GM18508 (cell line): Measurements from ENCODE around the gene NCKAP5L.

Experiments
- ATAC-seq: cut with Tn5 transposase; IDR thresholded peaks from one replicate; pipeline ENCODE4 v1.9.1; 2021; ENCODE audit warnings: moderate number of reproducible peaks; ENCODE audit not compliant: insufficient read depth, unreplicated experiment

NCKAP5L gene

DNA sequence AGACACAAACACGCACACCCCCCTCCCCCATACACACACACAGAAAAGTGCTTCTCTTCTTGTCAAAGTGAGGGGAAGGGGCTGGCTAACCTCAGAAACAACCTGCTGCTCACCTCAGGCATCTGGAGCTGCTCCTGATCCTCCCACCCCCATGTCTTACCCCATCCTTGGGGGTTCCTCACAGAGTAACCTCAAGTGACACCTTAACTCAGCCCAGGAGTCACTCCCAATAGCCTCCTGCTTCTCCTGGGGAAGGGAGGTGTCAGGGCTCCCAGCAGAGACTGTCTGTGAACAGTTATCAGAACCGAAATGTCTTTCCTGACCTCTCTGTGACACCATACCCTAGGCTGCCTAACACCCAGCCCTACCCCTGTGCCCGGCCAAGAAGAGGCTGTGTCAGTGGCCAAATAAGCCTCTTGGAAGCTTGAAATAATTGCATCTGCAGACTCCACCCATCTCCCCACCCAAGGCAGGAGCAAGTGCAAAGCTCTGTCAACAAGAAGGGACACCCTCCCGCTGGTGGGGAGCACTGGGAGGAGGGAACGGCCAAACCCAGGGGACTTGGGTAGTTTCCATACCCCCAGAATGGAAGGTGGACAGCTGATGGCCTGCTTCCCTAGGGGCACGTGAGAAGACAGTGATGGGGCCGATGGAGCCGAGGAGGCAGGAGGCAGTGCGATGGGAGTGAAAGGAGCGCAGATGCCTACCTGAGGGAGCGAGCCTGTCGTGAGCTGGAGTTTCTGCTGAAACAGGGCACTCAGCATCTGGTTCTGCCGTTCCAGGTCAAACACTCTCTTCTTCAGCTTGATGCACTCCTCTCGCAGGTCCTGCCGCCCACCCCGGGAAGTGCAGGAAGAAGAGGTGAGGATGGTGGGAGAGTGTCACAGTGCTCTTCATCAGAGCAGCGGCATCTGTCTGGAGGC, 26.8 kb downstream of the NCKAP5L start:
- ATAC-seq, result no peak

DNA sequence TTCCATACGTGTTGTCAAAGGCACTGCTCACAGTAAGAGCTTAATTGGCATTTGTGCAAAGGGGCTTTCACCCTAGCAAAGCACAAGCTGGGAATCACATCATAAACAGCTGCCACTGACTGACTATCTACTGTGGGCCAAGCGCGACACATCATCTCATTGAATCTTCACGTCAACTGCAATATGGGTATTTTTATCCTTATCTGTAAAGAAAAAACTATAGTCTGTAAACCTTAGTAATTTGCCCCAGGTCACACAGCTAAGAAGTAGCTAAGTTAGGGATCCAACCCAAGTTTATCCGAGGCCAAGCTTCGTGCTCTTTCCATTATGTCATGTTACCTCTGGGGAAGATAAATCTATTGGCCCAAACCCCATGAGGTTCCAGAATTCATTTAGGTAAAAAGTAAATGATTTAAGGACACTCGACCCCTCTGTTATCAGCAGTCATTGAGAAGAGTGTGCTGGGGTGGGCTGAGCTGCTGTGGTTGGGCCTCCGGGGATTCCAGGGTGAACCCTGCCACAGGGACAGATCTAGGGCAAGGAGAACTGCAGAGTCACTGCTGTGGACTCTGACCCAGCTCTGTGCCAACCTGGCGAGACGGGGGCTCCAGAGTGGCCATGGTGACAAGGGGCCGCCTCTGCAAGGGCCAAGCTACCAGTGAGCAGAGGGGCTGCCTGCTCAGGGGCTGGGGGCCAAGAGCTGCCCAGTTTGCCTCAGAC, 27.6 kb downstream of the NCKAP5L start:
- ATAC-seq, result no peak

DNA sequence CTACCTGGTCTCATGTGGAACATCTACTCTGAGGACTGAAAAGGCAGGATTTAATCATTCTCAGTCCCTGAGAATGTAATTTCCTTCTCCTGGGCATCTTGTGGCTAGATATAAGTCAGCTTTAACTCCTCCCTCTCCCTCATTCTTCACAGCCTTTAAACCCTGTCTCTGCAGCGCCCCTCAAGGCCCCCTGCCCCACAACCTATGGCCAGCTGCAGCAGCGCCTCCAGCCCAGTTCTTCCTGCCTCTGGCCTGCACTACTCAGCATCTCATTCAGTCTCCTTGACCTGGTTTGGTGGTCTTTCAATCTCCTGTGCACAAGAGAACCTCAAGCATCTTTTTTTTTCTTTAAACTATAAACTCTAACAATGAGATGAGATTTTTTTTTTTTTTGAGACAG, 29.3 kb downstream of the NCKAP5L start:
- no peak for ATAC-seq

DNA sequence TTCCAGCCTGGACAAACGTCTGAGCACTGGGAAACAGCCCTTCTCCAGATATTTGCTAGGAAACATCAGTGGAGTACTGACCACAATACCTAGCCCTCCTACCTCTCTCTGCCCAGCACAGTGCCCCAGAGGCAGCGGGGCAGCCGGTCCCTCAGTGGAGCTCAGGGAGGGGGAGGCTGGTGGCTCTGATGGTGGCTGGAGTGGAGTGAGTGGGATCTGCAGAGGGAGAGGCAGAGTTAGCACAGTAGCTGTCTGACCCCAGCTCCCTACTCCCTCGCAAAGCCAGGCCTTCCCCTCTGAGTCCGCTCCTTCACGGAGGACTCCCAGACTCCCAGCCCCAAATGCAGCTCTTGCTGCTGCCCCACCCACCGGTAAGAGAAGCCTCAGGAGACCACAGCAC, 30.0 kb downstream of the NCKAP5L start:
- ATAC-seq, result no peak

DNA sequence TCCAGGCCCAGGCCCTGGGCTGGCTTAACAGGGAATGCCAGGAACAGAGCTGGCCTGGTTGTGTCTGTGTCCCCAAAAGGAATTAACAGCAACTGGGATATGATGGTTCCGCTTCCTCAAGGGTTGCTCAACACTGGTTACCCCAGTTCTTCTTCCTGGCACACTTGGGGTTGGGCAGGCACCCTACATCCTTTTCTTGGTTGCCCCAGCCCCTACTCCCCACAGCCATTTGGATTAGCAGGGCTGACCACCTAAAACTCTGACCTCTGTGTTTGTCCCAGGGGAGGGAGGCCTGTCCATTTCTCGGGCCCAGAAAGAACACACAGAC, 30.8 kb downstream of the NCKAP5L start:
- no peak for ATAC-seq

DNA sequence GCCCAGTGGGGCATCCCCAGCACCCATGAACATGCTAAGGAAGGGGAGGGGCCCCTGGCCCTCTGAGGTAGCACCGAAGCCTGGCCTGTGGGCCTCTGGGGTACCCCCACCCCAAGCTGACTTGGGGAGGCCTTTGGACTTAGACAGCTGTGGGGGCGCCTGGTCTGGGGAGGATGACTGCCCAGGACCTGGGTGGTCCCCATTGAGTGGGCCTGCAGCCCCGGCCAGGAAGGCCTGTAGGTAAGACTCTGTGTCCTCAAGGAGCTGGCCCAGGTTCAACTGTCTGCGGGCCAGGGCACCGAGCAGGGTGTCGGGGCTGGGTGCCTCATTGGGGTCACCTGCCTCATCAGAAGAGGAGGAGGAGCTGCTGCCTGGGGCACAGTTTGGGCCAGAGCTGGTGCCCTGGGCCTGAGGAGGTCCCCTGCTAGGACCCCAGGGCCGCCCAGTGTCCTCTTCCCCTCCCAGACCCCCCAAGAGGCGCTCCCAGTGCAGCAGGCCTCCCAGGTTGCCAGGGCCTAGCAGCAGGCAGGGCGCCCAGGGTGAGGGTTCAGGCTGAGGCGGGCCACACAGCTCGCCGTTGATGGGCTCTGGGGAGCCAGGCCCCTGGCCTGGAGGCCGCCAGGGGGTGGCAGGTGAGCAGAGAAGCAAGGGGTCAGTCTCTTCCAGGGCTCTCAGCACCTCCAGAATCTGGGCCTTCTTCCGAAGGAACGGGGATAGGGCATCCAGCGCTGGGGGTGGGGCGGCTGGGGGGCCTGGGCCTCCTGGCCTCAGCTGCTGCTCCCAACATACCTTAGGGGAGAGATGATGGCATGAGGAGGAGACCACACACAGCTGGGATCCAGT, 31.4 kb downstream of the NCKAP5L start:
- ATAC-seq, result no peak

DNA sequence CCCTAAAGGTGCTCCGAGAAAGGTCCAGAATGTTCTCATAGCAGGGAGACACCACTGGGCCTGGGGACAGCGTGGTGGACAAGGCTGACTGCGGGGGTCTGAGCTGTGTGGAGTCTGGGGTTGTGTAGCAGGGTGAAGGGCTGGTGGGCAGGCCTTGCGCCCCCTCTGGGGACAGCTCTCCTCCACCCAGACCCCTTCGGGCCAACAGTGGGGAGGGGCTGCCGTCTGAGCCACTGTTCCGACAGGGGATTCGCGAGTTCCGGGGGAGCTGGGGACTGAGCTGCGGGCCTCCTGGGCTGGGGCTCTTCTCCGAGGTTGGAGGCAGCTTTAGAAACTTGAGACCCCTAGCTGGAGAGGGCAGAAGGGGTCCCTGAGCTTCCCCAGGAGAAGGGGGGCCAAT, 32.1 kb downstream of the NCKAP5L start:
- no peak for ATAC-seq

DNA sequence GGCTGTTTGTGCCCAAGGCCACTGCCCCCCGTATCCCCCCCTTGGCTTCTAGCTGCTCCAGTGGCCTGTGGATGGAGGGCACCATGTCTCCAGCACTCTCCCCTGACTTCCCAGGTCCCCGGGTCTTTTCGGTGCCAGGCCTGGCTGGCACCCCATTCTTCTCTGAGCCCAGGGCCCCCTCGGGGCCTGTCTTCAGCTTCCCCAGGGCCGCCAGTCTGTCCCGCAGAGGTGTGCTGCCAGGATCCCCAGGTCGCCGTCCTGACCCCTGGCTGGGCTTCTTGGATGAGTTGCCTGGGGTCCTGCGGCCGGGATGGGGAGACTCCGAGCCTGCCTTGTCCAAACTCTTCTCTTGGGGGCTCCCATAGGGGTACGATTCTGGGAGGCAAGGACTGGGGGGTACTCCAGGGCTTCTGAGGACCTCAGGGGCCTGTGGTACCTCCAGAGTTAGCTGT, 32.5 kb downstream of the NCKAP5L start:
- ATAC-seq, result no peak

DNA sequence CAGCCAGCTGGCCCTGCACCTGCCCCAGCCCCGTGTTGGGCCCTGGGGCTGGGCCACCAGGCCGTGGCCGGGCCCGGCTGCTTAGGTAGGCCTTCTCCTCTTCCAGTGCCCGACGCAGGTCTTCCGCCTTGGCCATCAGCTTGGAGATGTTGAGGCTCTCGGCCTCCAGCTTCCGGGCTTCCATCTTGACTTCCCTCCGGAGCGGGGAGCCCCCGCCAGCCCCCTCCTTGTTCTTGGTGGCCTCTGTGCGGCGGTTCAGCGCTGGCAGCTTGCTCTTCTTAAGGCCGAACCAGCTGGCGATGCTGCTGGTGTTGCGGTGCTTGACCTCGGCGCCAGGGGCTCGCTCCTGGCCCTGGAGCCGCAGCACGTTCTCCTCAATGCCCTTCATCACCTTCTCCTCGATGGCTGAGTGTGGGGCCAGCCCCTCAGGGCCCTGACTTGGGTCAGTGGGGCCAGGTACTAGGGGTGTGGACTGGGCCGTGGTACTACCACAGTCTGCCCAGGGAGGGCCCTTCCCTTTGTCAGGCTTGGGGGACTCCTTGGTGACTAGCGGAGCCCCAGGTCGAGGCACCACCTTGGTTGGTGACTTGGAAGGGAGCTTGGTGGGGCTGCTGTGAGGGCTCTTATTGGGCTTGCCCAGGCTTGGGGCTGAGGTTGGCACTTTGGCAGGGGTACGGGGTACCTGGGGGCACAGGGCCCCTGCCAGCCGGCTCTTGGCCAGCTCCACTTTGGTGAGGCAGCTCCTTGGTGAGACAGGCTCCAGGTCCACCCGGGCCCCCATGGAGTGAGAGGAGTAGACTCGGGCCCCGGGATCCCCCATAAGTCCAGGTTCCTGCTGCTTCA, 33.2 kb downstream of the NCKAP5L start:
- ATAC-seq, result no peak

DNA sequence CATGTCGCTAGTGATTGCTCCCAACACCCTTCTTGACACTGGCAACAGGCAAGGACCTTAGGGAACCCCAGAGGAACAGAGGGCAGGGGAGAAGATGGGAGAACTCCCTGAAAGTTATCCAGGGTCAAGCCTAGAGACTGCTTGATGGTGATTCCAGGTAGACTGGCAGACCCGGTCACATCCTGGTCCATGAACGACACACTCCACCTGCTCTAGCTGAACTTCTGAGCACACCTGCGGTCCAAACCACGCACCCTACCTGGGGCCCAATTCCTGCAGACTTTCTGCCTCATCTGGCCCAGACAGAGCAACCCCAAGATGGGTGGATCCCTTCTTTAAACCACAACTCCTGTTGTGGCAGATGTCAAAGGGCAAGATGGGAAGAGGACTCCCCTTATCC, 34.2 kb downstream of the NCKAP5L start:
- ATAC-seq, result no peak

DNA sequence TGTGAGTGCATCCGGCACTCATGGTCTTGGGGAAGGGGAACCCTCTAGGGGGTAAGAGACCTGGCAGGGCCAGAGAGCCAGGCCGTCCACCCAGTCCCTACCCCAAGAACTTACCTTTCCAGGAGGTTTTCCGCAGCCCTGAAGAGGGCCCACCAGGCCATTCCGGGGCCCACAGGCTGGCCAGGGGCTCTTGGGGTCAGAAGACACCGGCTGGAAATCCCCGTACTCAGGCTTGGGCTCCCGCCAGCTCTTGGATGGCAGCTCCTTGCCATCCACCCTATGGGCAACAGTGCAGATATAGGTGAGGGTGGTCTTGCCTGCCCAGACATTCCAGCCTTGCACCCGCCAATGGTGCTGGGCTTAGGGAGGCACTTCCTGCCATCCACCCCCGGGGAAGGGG, 34.6 kb downstream of the NCKAP5L start:
- no peak for ATAC-seq

DNA sequence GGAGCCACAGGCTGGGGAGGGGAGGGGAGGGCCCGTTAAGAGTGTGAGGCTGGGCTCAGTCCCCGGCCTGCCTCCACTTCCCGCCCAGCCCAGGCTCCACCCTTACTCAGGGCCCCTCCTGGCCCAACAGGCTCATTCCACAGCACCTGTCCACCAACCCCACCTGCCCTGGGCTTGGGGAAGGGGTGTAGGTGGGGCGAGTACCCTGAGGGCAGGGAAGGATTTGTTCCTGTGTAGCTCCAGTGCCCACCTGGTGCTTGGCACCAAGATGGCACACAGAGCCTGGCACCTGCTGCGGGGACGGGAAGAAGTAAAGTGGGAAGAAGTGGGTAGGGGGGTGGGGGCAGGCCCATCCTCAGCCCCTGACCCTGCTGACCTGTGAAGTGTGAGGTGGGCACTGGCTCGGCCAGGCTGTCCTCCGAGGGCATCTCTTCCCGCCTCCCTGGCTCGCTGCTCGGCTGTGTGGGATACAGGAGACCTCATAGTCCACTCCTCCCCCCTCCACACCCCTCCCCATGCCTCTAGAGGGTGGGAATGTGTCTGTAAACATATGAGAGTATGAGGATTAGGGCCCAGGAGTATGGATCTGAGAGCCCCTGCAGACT, 35.1 kb downstream of the NCKAP5L start:
- no peak for ATAC-seq

DNA sequence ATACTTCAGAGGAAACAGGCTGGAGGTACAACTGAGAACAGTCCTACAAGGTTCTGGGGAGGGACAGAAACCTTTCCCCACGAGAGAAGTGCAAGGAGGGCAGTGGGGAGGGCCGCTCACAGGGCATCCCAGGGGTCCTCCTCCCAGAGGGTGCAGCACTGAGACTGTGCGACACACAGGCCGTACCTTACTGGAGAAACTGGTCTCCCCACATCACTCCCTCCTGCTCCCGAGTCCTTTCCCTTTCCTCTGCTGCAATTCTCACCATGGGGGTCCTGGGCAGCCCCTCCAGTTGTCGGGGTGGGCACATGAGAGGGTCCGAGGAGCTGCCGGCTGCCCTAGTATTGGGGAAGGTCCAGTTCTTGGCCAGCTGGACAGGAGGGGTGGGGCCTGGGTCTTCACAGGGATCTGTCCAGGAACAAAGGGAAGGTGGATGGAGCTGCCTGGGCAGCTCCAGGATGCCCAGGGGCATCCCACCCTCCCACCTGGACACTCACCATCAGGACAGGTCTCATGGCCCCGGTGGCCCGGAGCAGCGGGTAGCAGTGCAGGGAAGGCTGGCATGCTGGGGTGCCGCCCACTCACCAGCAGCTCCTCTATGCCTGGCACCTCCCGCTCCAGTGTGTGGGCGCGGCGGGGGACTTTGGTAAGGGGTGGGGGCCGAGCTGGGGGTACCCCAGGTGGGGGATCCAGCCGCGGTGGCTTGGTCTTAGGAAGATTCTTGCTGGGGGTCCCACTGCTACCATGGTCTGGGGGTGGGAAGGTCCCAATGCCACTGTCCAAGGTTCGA, 35.8 kb downstream of the NCKAP5L start:
- ATAC-seq, result no peak

DNA sequence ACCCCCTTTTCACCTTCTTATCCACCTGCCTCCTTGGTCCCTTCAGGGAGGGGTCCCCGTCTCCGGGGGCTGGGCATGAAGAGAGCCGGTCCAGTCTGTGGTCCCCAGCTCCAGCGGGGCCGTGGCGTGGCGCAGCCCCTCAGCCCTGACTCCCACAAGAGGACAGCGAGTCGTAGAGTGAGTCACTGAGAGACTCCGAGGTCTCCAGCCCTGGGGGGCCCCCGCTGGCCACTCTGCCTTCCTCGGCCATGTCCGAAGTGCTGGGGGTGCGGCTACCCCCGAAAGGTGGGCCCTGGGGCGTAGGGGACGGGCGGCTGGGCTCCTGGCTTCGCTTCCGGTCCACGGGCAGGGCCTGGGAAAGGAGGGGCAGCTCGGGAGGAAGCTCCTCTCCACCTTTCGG, 36.5 kb downstream of the NCKAP5L start:
- no peak for ATAC-seq

DNA sequence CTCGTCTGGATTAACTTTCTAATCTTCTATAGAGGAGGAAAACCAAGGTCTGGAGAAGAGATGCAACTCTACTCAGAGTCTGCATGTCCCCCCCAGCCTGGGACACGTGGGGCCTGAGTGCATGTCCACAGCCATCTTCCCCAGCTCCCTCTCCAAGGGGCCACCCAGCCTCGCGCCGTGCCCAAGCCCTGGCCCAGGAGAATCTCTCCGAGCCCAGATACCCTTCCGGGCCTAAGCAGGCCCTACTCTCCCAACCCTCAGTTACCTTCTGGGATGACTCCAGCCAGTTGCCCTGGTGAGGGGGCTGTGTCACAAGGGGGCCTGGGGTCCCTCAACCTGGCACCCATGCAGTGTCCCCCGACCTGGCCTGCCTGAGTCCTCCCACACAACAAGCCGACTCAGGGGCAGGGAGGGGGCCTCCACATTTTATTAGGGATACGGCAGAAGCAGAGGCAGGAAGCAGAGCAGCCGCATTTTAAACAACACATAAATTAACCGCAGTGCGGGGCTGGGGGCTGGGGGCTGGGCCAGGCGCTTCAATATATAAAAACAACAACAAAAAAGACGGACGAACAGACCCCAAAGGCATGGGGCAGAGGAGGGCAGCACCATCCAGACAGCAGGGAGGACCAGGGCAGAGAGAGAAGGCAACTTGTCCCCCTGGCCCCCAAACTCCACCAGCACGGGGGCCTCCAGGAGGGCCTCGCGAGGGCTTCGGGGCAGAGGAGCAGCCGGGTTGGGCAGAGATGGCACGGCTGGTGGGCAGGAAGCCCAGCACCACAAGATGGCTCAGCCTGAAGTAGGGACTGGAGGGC, 37.3 kb downstream of the NCKAP5L start:
- ATAC-seq, result no peak

DNA sequence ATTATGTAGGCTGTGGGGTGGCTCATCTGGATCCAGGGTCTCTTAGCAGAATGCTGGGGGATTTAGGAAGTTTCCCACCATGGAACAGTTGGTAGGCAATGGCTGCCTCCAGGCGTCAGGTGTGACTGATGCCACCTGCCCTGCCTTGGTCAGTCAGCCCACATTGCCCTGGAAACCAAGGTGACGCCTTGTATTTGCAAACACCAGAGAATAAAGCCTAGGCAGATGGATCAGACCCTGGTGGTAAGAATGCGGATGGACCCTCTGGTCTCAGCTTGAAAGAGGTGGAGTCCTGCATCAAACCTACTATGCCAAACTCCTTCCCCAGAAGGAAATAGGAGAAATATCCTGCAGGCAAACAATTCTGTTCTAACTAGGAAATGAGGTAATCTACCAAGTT, 38.2 kb downstream of the NCKAP5L start:
- ATAC-seq, result no peak

DNA sequence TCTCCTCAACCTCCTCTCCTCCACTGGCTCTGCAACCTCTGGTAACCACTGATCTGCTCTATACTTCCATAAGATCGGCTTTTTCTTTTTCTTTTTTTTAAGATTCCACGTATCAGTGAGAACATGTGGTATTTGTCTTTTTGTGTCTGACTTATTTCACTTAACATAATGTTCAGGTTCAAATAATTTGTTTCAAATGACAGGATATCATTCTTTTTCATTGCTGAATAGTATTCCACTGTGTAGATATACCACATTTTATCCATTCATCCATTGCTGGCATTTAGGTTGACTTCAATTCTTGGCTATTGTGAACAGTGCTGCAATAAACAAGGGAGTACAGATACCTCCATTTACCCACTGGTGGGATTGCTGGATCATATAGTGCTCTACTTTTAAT, 40.5 kb downstream of the NCKAP5L start:
- no peak for ATAC-seq
